ENCODE results near the gene P4HA2.

P4HA2 gene

DNA sequence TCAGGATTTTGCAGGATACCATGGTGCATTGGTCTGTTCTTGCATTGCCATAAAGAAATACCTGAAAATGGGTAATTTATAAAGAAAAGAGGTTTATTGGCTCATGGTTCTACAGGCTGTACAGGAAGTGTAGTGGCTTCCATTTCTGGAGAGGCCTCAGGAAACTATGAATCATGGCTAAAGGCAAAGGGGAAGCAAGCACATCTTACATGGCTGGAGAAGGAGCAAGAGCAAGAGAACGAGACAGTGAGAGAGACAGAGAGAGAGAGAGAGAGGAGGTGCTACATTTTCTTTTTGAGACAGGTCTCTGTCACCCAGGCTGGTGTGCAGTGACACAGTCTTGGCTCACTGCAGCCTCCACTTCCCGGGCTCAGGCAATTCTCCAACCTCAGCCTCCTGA, 43.9 kb downstream of the P4HA2 start:
- TF ChIP-seq, protein P1, sequence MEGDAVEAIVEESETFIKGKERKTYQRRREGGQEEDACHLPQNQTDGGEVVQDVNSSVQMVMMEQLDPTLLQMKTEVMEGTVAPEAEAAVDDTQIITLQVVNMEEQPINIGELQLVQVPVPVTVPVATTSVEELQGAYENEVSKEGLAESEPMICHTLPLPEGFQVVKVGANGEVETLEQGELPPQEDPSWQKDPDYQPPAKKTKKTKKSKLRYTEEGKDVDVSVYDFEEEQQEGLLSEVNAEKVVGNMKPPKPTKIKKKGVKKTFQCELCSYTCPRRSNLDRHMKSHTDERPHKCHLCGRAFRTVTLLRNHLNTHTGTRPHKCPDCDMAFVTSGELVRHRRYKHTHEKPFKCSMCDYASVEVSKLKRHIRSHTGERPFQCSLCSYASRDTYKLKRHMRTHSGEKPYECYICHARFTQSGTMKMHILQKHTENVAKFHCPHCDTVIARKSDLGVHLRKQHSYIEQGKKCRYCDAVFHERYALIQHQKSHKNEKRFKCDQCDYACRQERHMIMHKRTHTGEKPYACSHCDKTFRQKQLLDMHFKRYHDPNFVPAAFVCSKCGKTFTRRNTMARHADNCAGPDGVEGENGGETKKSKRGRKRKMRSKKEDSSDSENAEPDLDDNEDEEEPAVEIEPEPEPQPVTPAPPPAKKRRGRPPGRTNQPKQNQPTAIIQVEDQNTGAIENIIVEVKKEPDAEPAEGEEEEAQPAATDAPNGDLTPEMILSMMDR (IDR thresholded peaks at IDR 0.05; ENCODE audit: extremely low read depth, missing control alignments), result no peak
- DNase-seq (ENCODE audit: low spot score), result no peak

DNA sequence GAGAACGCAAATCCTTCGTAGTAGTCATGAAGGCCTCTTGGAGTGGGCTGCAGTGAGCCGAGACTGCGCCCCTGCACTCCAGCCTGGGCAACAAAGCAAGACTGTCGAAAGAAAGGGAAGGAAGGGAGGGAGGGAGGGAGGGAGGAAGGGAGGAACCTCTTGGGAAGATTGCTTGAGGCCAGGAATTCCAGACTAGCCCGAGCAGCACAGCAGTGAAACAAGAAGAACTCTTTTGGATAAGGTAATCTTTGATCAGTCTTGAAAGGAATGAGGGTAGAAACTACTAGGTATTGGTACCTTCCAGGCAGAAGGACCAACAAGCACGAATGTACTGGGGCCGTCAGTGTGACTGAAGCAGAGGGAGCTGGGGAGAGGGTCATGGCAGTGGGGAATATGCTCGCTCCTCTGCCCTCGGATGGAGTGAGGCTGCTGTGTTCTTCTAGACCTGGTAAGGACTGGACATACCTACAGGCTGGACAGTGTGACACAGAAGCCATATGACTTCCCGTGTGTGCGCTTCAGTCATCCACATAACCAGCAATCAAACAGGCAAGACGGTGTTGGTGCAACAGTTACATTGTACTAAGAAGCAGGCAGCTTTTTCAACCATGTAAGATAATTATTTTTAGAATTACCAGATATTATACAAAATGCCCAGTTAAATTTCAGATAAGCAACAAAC, 45.2 kb downstream of the P4HA2 start:
- DNase-seq (ENCODE audit: low spot score), result no peak
- TF ChIP-seq, protein P1 (IDR thresholded peaks at IDR 0.05; ENCODE audit: extremely low read depth, missing control alignments), result no peak

DNA sequence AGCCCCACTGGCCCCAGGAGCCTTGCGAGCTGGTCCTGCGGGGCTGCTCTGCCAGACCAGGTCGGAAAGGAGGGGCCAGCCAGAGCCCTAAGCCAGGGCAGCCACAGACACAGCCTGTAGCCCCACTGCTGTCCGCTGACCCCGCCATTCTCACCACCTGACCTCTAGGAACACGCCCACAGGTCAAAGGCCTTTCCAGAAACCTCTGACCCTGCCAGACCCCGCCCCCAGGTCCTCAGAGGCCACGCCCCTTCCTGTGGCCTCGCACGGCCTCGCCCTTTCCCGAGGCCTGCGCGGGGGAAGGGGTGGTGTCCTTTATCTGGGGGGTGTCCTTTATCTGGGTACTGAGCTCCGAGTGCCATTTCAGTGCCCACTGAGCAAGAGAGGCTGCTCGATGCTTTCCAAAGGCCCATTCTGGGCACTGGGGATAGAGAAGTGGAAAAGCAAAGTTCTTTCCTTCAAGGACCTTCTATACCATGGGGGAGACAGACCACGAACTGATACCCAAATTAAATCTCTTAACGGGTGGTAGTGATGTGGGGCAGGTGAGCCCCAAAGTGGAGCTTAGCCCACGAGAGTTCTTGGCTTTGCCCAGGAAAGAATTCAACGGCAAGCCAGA, 46.5 kb downstream of the P4HA2 start:
- TF ChIP-seq, protein P1 (IDR thresholded peaks at IDR 0.05; ENCODE audit: extremely low read depth, missing control alignments), result no peak
- DNase-seq (ENCODE audit: low spot score), result no peak

DNA sequence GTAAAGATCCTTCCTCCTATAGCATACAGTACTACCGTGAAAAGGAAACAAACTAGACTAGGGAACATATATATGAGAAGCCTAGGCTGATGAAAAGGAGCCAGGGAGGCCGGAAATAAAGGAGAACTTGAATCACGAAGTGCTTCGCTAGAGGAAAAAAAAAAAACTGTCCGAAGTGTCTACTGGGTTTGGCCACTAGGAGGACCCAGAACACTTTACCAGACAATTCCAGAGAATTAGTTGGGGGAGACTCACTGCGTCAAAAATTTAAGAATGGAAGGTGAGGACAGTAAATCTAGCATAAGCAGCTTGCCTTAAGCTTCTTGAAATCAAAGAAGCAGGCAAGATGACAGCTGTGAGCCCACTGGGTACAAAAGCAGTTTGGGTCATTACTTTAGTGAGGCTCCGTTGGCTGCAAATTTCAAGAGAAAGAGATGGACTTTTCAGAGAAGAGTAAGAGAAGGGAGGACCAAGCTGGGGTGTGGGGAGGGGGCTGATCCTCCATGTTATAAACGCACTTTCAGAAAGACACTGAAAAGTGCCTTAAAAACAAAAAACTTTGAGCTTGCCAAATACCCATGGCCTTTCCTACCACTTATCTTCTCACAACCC, 47.4 kb downstream of the P4HA2 start:
- peak; percentile 74 for DNase-seq (ENCODE audit: low spot score)
- TF ChIP-seq, protein P1 (IDR thresholded peaks at IDR 0.05; ENCODE audit: extremely low read depth, missing control alignments), result peak; percentile 57

DNA sequence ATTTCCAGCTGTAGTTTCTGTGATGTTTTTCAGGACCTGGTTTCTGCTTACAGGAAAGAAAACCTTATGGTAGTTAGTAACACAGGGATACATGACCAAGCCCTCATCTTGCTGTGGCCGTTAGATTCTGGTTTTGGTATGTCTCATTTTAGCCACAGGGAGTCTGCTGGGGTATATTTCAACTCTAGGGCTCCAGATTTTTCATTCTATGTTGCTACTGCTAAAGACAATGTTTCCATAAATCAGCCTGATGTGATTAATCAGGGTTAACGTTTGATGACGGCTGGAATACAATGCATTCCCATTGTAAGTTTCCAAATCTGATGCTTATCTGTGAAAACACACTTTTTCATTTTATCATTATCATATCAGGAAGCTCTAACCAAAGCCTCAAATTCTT, 48.2 kb downstream of the P4HA2 start:
- TF ChIP-seq, protein P1 (IDR thresholded peaks at IDR 0.05; ENCODE audit: extremely low read depth, missing control alignments), result no peak
- DNase-seq (ENCODE audit: low spot score), result peak; percentile 42

DNA sequence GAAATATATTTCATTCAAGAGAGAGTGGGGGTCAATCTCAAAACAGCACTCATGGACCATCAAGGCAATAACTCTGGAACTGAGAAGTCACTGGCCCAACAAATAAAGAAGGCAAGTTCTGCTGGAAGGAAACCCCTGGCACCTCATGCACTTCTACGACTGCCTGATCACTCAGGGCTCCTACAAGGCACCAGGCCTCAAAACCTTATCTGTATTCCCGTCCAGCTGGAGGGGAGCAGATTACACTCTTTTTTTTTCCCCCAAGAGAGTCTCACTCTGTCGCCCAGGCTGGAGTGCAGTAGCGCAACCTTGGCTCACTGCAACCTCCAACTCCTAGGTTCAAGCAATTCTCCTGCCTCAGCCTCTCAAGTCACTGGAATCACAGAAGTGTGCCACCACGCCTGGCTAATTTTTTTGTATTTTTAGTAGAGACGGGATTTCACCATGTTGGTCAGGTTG, 49.9 kb downstream of the P4HA2 start:
- no peak for DNase-seq (ENCODE audit: low spot score)
- TF ChIP-seq, protein P1 (IDR thresholded peaks at IDR 0.05; ENCODE audit: extremely low read depth, missing control alignments), result no peak

DNA sequence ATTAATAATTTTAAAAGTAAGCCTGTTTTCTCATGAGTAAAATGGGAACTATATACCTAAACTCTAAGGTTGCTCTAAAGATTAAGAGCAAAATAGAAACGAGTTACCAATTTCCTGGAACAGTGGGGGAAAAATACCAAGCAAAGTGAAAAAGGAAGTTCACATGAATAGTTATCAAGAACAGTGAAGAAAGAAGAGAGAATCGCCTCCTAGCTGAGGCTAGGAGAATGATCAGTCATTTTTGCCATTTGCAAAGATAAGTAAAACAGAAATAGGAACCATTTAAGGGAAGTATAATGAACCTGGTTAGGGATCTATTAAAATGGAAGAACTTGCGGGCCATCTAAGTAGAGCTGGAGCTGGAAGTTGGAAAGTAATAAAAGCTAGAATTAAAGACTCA, 50.7 kb downstream of the P4HA2 start:
- TF ChIP-seq, protein P1 (IDR thresholded peaks at IDR 0.05; ENCODE audit: extremely low read depth, missing control alignments), result no peak
- DNase-seq (ENCODE audit: low spot score), result peak; percentile 59
